Muscle of leg (tissue), 16 donors: Measurements from ENCODE around the gene MEIS1. TPM values are rescaled to one million over a fixed set of nuclear protein-coding genes. Genes with fewer than 3 reads are reported as not detected.
"Not testable (repeated sequence)": the region's sequence is repeated elsewhere in the genome, so short reads cannot be mapped to it uniquely, and the experiment has no call there.

Experiments
- DNase-seq: peaks from one replicate; pipeline ENCODE4 v3.0.0; 2013
- H3K27ac ChIP-seq: one replicate; pipeline ENCODE4 v1.5.1; 2013; ENCODE audit warnings: mild to moderate bottlenecking, low read length, control low read depth
- H3K27me3 ChIP-seq: one replicate; pipeline ENCODE4 v1.6.1; 2013; ENCODE audit warnings: low read length; ENCODE audit not compliant: control insufficient read depth, insufficient read depth
- H3K36me3 ChIP-seq: one replicate; pipeline ENCODE4 v1.6.1; 2013; ENCODE audit warnings: low read length; ENCODE audit not compliant: control insufficient read depth, insufficient read depth
- H3K4me1 ChIP-seq: one replicate; pipeline ENCODE4 v1.6.1; 2013; ENCODE audit warnings: low read length; ENCODE audit not compliant: control insufficient read depth, insufficient read depth
- H3K4me3 ChIP-seq: one replicate; pipeline ENCODE4 v1.5.1; 2013; ENCODE audit warnings: low read length, control low read depth
- H3K9me3 ChIP-seq: replicated peaks from 2 replicates; pipeline ENCODE4 v1.6.1; 2013; ENCODE audit warnings: low read depth, low read length; ENCODE audit not compliant: control insufficient read depth
- WGBS: methylation state at CpG from one replicate; pipeline ENCODE4 v1.1.5; 2013; ENCODE audit warnings: missing lambda C conversion rate; ENCODE audit not compliant: insufficient coverage; 5-methylcytosine and 5-hydroxymethylcytosine counted together
- long read RNA-seq, 11 donors: transcript quantifications; one replicate each; lab custom pipeline, GENCODE V29; 2026
- polyA plus RNA-seq, 8 donors: library from polyadenylated mRNA; unstranded; fragments of 120-200 nt; gene quantifications; one replicate each; pipeline versions ENCODE4 v1.2.1 to v1.2.3, GENCODE V29; 2013; ENCODE audit warnings: inconsistent platforms in 1 of 8, low replicate concordance in 1 of 8; ENCODE audit not compliant: insufficient read length in 8 of 8, insufficient read depth in 1 of 8
- total RNA-seq: library from RNA; stranded (reverse); fragments of 120-200 nt; gene quantifications from one replicate; pipeline ENCODE4 v1.2.4, GENCODE V29; 2013

Gene MEIS1
- total RNA-seq (14.5 TPM), polyA plus RNA-seq (10 to 100 TPM in 5 of 8 donors, 1 to 10 TPM in 3; 4.5 to 13.7 (median 10.7) TPM)
- long read RNA-seq, donor 1, full-length matches to known transcripts: 1 of 1 reads
- long read RNA-seq, donor 1, partial matches to known transcripts: 0 of 1 reads
- long read RNA-seq, donor 1, other reads (novel, unspliced or antisense): 0 of 1 reads
- long read RNA-seq, donor 2: 0 reads
- long read RNA-seq, donor 3, full-length matches to known transcripts: 3 of 9 reads
- long read RNA-seq, donor 3, partial matches to known transcripts: 6 of 9 reads
- long read RNA-seq, donor 3, other reads (novel, unspliced or antisense): 0 of 9 reads
- long read RNA-seq, donor 4, partial matches to known transcripts: 0 of 1 reads
- long read RNA-seq, donor 4, other reads (novel, unspliced or antisense): 0 of 1 reads
- long read RNA-seq, donor 5, full-length matches to known transcripts: 2 of 2 reads
- long read RNA-seq, donor 5, partial matches to known transcripts: 0 of 2 reads
- long read RNA-seq, donor 5, other reads (novel, unspliced or antisense): 0 of 2 reads
- long read RNA-seq, donor 6, full-length matches to known transcripts: 4 of 13 reads
- long read RNA-seq, donor 6, partial matches to known transcripts: 9 of 13 reads
- long read RNA-seq, donor 6, other reads (novel, unspliced or antisense): 0 of 13 reads
- long read RNA-seq, donor 7, full-length matches to known transcripts: 5 of 5 reads
- long read RNA-seq, donor 7, partial matches to known transcripts: 0 of 5 reads
- long read RNA-seq, donor 7, other reads (novel, unspliced or antisense): 0 of 5 reads
- long read RNA-seq, donor 8: 0 reads
- long read RNA-seq, donor 9: 0 reads
- long read RNA-seq, donor 10: 0 reads
- long read RNA-seq, donor 11: 0 reads

DNA sequence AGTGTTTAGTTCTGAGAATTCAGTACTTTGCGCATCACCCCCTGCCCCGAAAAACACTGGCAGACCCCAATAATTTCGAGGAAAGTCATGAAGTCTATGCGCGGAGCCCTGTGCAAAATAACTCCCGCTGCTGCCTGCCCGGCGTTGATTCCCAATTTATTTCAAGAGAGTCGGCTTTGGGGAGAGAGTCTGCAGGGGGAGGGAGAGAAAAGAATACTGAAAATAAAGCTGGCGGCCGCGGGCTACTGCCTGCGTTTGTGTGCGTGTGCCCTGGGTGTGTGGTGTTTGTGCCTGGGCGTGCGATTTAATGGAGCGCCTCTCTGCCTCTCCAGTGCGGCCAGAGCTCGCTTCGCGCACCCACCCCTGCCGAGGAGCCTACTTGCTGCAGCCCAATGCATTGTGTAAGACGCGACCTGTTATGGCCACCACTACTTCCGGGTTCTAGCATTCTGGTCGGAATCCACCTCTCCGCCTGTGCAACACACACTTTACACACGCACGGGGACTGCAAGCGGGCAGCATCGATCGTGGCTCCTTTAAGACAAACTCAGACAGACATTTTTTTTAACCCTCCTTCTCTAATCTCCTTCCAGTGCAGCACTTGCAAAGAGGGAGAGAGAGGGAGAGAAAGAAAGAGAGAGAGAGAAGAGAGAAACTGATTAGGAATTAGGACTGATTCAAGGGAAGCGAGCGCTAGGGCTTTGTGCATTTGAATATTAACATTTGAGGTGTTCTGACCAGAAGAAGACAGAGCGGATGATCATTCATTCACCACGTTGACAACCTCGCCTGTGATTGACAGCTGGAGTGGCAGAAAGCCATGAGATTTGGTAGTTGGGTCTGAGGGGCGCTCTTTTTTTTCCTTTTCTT lies at the start of gene MEIS1:
TSS of gene MEIS1 (plus strand) at position 447 of the 870 bp plus-strand sequence. CDS start 732 bp downstream, outside the sequence.
- no peaks in the 10 kb centered on the region for H3K36me3 ChIP-seq
- peaks cover 51% of the 10 kb centered on the region for H3K27me3 ChIP-seq
- peak; percentile 98 for DNase-seq
- H3K27ac ChIP-seq: peak within 1 kb of the TSS; percentile 91
- 0% methylated on average over 27 of the region's 38 CpGs for WGBS
- no peaks in the 10 kb centered on the region for H3K9me3 ChIP-seq
- peaks cover 8% of the 10 kb centered on the region for H3K4me1 ChIP-seq
- peak within 1 kb of the TSS; percentile 81 for H3K4me3 ChIP-seq

DNA sequence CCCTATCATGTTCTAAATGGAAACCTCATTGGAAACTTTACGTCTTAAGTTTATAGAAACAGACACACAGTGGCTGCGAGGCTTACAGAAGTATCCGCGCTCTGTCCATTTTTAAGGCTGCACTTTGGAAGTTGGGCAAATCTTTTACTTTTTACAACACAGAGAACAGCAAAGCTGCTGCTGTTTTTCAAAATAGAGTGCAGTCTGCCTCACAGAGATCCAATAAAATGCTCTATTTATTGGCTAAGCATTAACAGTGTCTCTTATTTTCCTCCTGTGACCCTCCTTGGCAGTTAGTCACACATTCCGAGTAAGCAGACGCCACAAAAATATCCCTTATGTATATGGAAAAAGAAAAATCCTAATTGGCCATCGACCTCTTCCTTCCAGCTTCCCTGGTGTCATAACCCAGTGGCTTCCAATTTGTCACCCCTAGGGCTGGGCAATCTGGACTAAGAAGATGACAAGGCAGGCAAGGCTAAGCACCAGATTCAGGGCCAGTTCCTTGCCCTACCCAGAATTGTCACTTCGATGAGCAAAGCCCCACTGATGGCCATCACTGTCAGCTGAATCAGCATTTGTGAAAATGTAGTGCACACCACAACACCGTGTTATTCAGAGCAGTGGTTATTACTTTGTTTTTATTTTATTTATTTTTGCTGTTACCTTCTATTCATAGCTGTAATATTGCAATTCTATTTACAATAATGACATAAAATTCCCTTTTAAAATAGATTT lies 47.7 kb upstream of the MEIS1 start:
- Histone ChIP-seq H3K27me3 (no peaks in the 10 kb centered on the region), H3K4me1 (no peaks in the 10 kb centered on the region), H3K27ac (no peak overlapping the region), H3K4me3 (no peak overlapping the region), H3K36me3 (no peaks in the 10 kb centered on the region), H3K9me3 (no peaks in the 10 kb centered on the region)
- peak; percentile 87 for DNase-seq
- 25% methylated on average over 6 of the region's 9 CpGs for WGBS

DNA sequence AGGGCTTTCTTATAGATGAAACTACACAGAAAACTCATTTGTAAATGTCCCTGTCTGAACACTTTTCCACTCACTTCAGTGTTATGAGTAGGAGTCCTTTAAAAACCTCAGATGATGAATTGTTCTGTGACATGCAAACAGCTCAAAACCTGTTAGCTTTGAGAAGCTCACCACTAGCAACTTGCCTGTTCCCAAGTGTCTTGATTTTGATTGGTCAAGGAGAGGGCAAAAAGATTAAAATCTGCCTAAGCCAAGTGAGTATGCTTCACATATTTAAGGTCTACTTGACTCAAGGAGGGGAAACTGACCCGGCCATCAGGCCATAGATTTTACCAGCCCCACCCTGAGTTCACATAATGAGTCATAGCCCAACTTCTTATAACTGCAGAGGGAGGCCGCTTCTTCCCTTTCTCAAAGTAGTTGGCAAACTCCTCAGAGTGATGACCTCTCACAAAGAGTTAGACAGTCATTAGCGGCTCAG lies 45.2 kb upstream of the MEIS1 start:
- no peaks in the 10 kb centered on the region for H3K4me1 ChIP-seq
- no peak overlapping the region for H3K4me3 ChIP-seq
- no peaks in the 10 kb centered on the region for H3K27me3 ChIP-seq
- DNase-seq: peak; percentile 23
- WGBS: no CpG with 5 or more reads among the region's 3 CpGs
- H3K36me3 ChIP-seq: no peaks in the 10 kb centered on the region
- no peak overlapping the region for H3K27ac ChIP-seq
- H3K9me3 ChIP-seq: no peaks in the 10 kb centered on the region

DNA sequence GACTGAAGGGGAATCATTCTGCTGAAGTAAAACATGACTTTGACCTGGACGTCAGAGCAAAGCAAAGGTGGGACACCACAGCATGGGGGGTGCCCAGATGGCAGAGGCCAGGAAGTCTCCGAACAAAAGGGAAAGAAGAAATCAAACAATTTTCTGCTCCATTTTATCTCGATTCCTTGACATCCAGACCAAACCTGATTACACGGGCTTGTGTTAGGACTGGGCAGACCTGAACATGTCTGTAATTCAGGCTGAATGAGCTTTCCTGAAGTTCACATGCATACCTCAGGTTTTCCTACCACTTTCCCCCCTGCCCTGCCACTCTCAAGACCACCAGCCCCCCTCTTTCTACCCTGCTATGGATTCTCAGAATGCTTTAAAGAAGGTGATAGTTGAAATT lies 44.8 kb upstream of the MEIS1 start:
- H3K27ac ChIP-seq: no peak overlapping the region
- no peaks in the 10 kb centered on the region for H3K27me3 ChIP-seq
- 79% methylated on average over 4 of the region's 4 CpGs for WGBS
- H3K36me3 ChIP-seq: no peaks in the 10 kb centered on the region
- H3K4me1 ChIP-seq: no peaks in the 10 kb centered on the region
- no peaks in the 10 kb centered on the region for H3K9me3 ChIP-seq
- no peak for DNase-seq
- no peak overlapping the region for H3K4me3 ChIP-seq

DNA sequence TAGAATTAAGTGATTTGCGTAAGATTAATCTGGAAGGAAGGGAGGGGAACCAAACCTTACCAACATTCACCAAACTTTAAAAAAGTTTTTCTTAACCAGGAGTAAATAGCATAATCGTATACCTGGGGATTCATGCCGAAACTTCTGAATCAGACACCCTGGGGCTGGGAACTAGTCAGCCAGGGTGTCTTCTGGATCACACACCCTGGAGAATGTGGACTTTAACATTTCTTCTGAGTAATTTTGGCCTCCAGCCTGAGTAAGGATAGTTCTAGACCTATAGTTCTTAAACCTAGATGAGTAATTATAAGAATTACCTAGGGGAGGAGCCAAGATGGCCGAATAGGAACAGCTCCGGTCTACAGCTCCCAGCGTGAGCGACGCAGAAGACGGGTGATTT lies 44.1 kb upstream of the MEIS1 start:
- no peak for DNase-seq
- no peaks in the 10 kb centered on the region for H3K9me3 ChIP-seq
- H3K36me3 ChIP-seq: no peaks in the 10 kb centered on the region
- H3K4me3 ChIP-seq: no peak overlapping the region
- no peaks in the 10 kb centered on the region for H3K27me3 ChIP-seq
- H3K4me1 ChIP-seq: no peaks in the 10 kb centered on the region
- 79% methylated on average over 2 of the region's 9 CpGs for WGBS
- no peak overlapping the region for H3K27ac ChIP-seq

DNA sequence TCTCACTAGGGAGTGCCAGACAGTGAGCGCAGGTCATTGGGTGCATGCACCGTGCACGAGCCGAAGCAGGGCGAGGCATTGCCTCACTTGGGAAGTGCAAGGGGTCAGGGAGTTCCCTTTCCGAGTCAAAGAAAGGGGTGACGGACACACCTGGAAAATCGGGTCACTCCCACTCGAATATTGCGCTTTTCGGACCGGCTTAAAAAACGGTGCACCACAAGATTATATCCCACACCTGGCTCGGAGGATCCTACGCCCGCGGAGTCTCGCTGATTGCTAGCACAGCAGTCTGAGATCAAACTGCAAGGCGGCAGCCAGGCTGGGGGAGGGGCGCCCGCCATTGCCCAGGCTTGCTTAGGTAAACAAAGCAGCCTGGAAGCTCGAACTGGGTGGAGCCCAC lies 43.7 kb upstream of the MEIS1 start:
- no CpG with 5 or more reads among the region's 22 CpGs for WGBS
- H3K27ac ChIP-seq, H3K27me3 ChIP-seq, H3K4me1 ChIP-seq, H3K36me3 ChIP-seq, H3K9me3 ChIP-seq, H3K4me3 ChIP-seq, DNase-seq: not testable (repeated sequence)

DNA sequence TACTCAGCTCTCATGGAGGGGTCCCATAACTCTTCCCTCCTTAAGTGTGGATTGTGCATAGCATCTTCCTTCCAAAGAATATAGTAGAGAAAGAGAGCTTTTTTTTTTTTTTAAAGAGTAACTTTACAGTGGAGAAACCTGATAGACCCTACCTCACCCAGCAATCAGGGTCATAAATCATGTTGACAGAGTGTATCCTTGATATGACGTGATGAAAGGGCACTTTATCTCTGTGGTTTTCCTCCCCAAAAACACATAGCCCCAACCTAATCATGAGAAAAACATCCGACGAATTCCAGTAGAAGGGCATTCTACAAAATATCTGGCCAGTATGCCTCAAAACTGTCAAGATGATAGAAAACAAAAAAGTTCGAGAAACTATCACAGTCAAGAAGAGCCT lies 29.5 kb upstream of the MEIS1 start:
- peaks cover 2% of the 10 kb centered on the region for H3K9me3 ChIP-seq
- DNase-seq: no peak
- no peaks in the 10 kb centered on the region for H3K4me1 ChIP-seq
- no peak overlapping the region for H3K4me3 ChIP-seq
- no peak overlapping the region for H3K27ac ChIP-seq
- no peaks in the 10 kb centered on the region for H3K27me3 ChIP-seq
- H3K36me3 ChIP-seq: no peaks in the 10 kb centered on the region
- WGBS: no CpG with 5 or more reads among the region's 4 CpGs

DNA sequence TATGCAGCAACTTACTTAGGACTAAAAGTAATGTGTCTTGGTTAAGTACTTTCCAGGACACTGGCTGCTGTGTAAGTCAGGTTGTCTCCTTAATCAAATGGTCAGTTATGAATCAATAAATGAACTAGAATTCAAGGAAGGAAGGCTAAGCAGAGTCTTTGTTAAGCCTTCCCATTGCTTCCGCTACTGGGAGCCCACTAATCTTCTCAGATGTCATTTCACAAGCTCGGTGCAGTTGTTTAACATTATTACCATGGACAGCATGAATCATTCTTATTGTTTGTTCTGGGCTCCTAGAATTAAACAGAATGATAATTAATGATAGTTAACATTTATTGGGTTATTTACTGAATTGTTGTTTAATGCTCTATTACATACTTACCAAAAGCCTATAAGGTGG lies 26.0 kb upstream of the MEIS1 start:
- H3K4me1 ChIP-seq: no peaks in the 10 kb centered on the region
- no peaks in the 10 kb centered on the region for H3K36me3 ChIP-seq
- no peak overlapping the region for H3K27ac ChIP-seq
- no peak for DNase-seq
- WGBS: no CpG with 5 or more reads among the region's 2 CpGs
- no peaks in the 10 kb centered on the region for H3K27me3 ChIP-seq
- no peak overlapping the region for H3K4me3 ChIP-seq
- H3K9me3 ChIP-seq: no peaks in the 10 kb centered on the region

DNA sequence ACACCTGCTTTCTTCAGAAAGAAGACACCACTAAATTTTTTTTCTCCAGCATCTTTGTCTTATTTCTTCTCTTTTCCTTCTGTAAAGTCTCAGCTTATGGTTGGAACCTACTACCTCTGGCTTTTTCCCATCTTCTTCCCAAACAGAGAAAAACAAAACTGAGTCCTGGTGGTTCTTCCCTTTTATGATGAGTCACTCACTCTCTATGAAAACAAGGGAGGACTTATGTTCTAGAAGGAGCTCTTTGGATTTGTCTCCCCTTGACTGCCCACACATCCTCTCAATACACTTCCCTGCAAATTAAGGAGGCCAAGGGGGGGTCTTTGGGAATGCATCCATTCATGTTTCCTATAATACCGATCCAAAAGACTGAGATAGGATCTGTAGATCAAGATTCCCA lies 22.1 kb upstream of the MEIS1 start:
- Histone ChIP-seq H3K4me3 (no peak overlapping the region), H3K27ac (no peak overlapping the region), H3K36me3 (no peaks in the 10 kb centered on the region), H3K9me3 (no peaks in the 10 kb centered on the region), H3K27me3 (no peaks in the 10 kb centered on the region), H3K4me1 (no peaks in the 10 kb centered on the region)
- DNase-seq: no peak
- no CpG with 5 or more reads among the region's 1 CpG for WGBS
